ENCODE data around the gene SMOC2. TPM values are rescaled to one million over a fixed set of nuclear protein-coding genes. Genes with fewer than 3 reads are reported as not detected.
"Not testable (repeated sequence)": the region's sequence is repeated elsewhere in the genome, so short reads cannot be mapped to it uniquely, and the experiment has no call there.

Gene SMOC2
- total RNA-seq, 4 donors from 2014 or later = 10.7 to 14.9 (median 13.7) TPM

- H3K36me3 ChIP-seq = no peaks in the 10 kb centered on the region
- DNase-seq = peak in 1 of 3 donors; percentile 24
- TF ChIP-seq CTCF (IDR thresholded peaks at IDR 0.05) = no peak
- no peak for TF ChIP-seq POLR2A (IDR thresholded peaks at IDR 0.05)
These were observed 235.1 kb downstream of the SMOC2 start for GRCh38 chr6:168675933-168676551.

DNA sequence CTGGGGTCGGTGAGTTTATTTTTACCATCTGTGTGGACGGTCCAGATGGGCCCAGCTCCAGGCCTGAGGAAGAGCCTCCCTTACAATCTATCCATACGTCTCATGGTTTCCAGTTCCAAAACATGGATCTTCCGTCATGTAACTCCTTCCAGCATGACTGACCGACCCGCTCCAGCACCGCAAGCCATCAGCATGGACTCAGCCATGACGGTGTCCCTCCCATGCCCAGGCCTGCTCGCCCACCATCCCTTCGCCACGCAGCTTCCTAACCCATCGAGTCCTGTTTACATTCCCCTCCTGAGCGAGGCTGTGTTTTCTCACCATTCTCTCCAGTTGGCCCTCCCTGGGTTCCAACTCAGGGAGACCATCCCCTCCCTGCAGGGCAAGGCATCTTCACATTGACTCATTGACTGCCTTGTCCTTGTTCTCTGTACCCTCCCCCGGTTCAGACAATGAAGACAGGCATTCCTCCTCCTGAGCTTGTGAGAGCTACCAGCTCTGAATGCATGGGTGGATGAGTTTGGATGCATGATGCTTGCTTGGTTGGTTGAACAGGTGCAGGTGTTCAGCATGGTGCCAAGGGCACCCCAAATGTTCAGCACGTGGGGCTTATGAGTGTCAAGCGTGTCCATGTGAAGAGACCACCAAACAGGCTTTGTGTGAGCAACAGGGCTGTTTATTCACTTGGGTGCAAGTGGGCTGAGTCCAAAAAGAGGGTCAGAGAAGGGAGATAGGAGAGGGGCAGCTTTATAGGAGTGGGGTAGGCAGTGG lies 235.8 kb downstream of the SMOC2 start:
- no peaks in the 10 kb centered on the region for H3K4me1 ChIP-seq
- no peaks in the 10 kb centered on the region for H3K9me3 ChIP-seq
- no peaks in the 10 kb centered on the region for H3K36me3 ChIP-seq
- DNase-seq = peak in 1 of 3 donors; percentile 25
- H3K27me3 ChIP-seq = no peaks in the 10 kb centered on the region
- H3K4me3 ChIP-seq = no peak overlapping the region
- no peak for TF ChIP-seq CTCF (IDR thresholded peaks at IDR 0.05)
- TF ChIP-seq POLR2A (IDR thresholded peaks at IDR 0.05) = no peak
- H3K27ac ChIP-seq = no peak overlapping the region

More at GRCh38 chr6:168675933-168676551, 235.1 kb downstream of the SMOC2 start:
- Histone ChIP-seq H3K27ac (no peak overlapping the region), H3K4me1 (no peaks in the 10 kb centered on the region), H3K4me3 (no peak overlapping the region), H3K27me3 (no peaks in the 10 kb centered on the region), H3K9me3 (no peaks in the 10 kb centered on the region)

- H3K27me3 ChIP-seq, H3K36me3 ChIP-seq, H3K4me3 ChIP-seq, H3K4me1 ChIP-seq, H3K9me3 ChIP-seq, H3K27ac ChIP-seq: not testable (repeated sequence)
- DNase-seq = peak in 1 of 3 donors; percentile 4
These were observed 236.4 kb downstream of the SMOC2 start for GRCh38 chr6:168677323-168677781.

DNA sequence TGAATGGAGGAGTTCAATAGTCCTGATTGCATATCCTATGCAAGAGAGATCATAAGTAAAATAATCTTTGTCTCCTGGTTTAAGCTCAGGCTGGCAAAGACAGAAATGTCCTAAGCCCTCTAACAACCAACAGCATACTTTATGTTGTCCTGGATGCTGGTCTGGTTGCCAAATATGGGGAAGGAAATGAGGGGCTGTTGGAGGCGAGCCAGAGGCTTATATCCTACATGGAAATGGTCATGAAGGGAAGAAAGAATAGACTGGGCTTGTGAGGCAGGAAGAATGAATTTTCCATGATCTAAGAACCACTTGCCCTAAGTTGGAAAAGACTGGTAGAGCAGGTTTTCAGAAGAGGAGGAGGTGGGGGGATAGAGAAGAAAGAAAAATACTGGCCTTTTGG lies 237.1 kb downstream of the SMOC2 start:
- Histone ChIP-seq H3K4me1 (no peaks in the 10 kb centered on the region), H3K36me3 (no peaks in the 10 kb centered on the region), H3K27me3 (no peaks in the 10 kb centered on the region), H3K4me3 (no peak overlapping the region), H3K9me3 (no peaks in the 10 kb centered on the region), H3K27ac (no peak overlapping the region)
- TF ChIP-seq CTCF (IDR thresholded peaks at IDR 0.05) (no peak), POLR2A (IDR thresholded peaks at IDR 0.05) (no peak)
- DNase-seq = no peak

- Histone ChIP-seq H3K9me3 (no peaks in the 10 kb centered on the region), H3K4me1 (no peaks in the 10 kb centered on the region), H3K27ac (no peak overlapping the region), H3K4me3 (no peak overlapping the region), H3K27me3 (no peaks in the 10 kb centered on the region), H3K36me3 (no peaks in the 10 kb centered on the region)
- DNase-seq = peak in 1 of 3 donors; percentile 7
- TF ChIP-seq POLR2A (IDR thresholded peaks at IDR 0.05) (no peak), CTCF (IDR thresholded peaks at IDR 0.05) (no peak)
These were observed 237.6 kb downstream of the SMOC2 start for GRCh38 chr6:168678588-168678987.

DNA sequence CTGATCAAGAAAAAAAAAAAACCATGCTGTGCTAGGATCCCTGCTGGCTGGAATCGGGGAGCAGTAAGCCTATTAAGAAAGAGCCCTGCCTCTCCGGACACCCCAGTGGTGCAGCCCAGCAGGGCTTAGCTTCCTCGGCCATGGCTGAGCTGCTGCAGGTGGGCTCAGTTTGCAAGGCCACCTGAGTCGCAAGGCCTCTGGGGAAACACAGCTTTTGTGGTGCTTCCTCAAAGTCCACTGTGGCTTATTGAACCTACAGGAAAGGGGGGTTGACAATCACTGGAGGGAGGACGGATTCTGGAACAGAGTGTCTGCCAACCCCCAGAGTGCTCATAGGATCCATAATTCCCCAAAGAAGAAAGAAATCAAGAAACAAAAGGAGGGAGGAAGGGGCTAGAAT lies 240.8 kb downstream of the SMOC2 start:
- Histone ChIP-seq H3K9me3 (no peaks in the 10 kb centered on the region), H3K4me1 (no peaks in the 10 kb centered on the region), H3K36me3 (no peaks in the 10 kb centered on the region), H3K27ac (no peak overlapping the region), H3K27me3 (no peaks in the 10 kb centered on the region), H3K4me3 (no peak overlapping the region)
- TF ChIP-seq POLR2A (IDR thresholded peaks at IDR 0.05) (no peak), CTCF (IDR thresholded peaks at IDR 0.05) (no peak)
- peak in 1 of 3 donors; percentile 8 for DNase-seq

All from Peyer's patch (tissue), 4 donors.